GM13976 (cell line): ENCODE results near the gene RBKS.

ENCODE experiments used
- DNase-seq: peaks from one replicate; pipeline ENCODE4 v3.0.0; 2012; ENCODE audit warnings: low spot score
- in situ Hi-C: fragments of 300-500 bp; cut with MboI; formaldehyde crosslinking; loops from one replicate; pipeline ENCODE4 v1.12.0; 2022; ENCODE audit warnings: low sequenced_read_pairs, mixed read lengths, inconsistent platforms; ENCODE audit not compliant: unreplicated experiment
- TF ChIP-seq, protein P1 (sequence below): IDR thresholded peaks from 2 replicates; pipeline ENCODE4 v1.5.1; 2012; ENCODE audit warnings: borderline replicate concordance, mild to moderate bottlenecking; ENCODE audit not compliant: insufficient read depth; ENCODE audit errors: extremely low read depth, missing control alignments, control extremely low read depth

The RBKS gene

DNA sequence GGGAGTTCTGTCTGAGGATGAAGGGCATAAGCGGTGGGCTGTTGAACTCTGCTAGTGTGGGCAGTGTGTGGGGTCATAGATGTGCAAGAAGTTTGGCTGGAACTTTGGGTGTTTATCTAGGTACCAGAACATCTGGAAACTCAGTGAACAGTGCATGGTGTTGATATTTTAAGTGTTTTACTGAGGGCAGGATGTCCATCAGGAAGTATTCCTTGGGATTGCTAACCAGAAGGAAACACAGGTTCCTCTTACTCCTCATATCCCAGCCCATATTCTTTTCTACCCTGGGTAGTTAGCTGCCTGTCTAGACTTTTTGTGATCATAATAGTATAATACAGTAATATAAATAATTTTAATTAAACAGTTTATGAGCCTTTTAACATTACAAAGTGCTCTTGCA lies 15.9 kb upstream of the RBKS start:
- in situ Hi-C loops, result no loop called here
- TF ChIP-seq, protein P1, sequence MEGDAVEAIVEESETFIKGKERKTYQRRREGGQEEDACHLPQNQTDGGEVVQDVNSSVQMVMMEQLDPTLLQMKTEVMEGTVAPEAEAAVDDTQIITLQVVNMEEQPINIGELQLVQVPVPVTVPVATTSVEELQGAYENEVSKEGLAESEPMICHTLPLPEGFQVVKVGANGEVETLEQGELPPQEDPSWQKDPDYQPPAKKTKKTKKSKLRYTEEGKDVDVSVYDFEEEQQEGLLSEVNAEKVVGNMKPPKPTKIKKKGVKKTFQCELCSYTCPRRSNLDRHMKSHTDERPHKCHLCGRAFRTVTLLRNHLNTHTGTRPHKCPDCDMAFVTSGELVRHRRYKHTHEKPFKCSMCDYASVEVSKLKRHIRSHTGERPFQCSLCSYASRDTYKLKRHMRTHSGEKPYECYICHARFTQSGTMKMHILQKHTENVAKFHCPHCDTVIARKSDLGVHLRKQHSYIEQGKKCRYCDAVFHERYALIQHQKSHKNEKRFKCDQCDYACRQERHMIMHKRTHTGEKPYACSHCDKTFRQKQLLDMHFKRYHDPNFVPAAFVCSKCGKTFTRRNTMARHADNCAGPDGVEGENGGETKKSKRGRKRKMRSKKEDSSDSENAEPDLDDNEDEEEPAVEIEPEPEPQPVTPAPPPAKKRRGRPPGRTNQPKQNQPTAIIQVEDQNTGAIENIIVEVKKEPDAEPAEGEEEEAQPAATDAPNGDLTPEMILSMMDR, result no peak
- no peak for DNase-seq

DNA sequence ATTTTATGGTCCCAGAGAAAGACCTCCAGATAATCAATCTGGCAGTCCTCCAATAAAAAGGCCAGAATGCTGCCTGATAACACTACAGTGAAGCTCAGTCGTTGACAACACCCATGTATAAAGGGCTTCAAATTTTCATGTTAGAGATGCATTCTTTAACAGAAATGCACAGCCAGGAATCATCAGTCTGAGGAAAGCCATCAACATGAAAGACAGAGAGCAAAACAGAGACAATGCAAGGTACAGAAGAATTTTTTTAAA lies 14.1 kb upstream of the RBKS start:
- DNase-seq, result no peak
- TF ChIP-seq, protein P1, result no peak
- in situ Hi-C loops, result no loop called here

GRCh38 chr2:27903649-27904404 lies 13.6 kb upstream of the RBKS start:
- in situ Hi-C loops, result no loop called here
- TF ChIP-seq, protein P1, result no peak
- no peak for DNase-seq

- in situ Hi-C loops, result no loop called here
- TF ChIP-seq, protein P1, result no peak
- no peak for DNase-seq
These were observed 12.8 kb upstream of the RBKS start for GRCh38 chr2:27903018-27903417.

DNA sequence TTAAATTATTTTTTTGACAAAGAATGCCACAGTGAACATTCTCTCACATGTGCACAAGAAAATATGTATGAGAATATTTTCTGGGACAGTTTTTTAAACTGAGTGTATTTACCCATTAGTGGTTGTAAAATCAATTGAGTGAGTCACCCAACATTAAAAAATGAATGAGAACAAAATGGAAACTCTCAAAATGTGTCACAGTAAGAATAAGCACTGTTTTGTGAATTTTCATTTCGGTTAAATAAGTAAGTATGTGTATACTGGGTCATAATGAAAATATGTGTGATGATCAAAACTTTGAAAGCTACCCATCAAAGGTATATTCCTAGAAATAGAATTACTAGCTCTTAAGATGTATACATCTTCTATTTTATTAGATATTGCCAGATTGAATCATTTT lies 11.9 kb upstream of the RBKS start:
- in situ Hi-C loops, result no loop called here
- no peak for DNase-seq
- TF ChIP-seq, protein P1, result no peak

GRCh38 chr2:27901234-27901633 lies 11.0 kb upstream of the RBKS start:
- TF ChIP-seq, protein P1, result no peak
- in situ Hi-C loops, result no loop called here
- no peak for DNase-seq
